ENCODE measurements around the gene INKA1. TPM values are rescaled to one million over a fixed set of nuclear protein-coding genes. Genes with fewer than 3 reads are reported as not detected.

Gene INKA1
- total RNA-seq, 1 donor: 78.4 TPM

DNA sequence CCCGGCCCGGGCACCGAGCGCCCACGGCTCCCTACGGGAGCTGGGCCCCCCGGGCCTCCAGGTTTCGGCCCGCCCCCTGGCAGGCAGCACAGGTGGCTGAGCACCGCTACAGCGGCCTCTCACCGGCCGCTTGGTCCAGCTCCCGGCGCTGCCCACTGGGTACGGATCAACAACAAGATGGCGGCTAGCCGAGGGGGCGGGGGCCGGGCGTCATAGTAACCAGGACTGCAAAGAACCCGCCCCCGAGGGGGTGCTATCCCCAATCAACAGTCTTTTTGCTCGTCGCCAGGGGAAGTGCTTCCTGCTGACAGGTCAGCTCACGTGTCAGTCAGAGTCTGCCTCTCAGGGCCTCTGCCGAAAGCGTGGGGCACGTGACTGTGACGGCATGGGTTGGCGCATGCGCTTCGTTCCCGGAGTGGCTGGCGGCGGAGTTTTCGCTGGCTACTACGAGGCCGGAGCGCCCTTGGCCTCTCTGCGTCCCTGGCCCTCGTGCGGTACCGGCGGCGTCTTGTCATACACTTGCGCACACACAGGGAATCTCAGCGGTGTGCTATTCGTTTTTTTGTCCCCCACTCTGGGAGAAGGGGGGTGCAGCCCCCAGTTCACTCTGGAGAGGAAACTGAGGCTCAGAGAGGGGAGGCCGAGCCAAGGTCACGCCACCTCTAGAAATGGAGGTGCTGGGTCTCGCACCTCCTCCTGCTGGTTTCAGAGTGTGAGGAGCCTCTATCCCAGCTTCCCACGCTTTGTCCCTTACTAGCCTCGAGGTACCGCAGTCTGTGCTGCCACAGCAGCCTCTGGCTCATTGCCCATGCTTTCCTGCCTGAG is 16.5 kb upstream of the INKA1 start, which contains the start of gene IP6K1:
Gene IP6K1, minus strand, starts transcription at position 186 of the 825 bp plus-strand sequence. CDS start 38,502 bp downstream, outside the sequence.
- DNase-seq (ENCODE audit: low read depth in 2 of 3, low spot score in 2 of 3): peak; percentile 92 to 100 (median 100)

DNA sequence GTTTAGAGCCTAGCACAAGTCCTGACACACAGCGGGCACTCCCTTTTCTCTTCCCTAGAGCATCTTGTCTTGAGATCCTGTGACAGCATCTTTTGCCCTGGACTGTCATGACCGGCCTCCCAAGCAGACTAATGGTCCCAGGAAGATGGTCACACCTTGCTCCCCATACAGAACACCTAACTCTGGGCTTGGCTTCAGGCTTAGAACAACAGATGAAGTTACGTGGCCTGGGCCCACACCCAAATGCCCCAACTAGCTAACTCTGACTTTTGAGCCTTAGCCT is 15.9 kb upstream of the INKA1 start:
- DNase-seq (ENCODE audit: low read depth in 2 of 3, low spot score in 2 of 3): no peak

DNA sequence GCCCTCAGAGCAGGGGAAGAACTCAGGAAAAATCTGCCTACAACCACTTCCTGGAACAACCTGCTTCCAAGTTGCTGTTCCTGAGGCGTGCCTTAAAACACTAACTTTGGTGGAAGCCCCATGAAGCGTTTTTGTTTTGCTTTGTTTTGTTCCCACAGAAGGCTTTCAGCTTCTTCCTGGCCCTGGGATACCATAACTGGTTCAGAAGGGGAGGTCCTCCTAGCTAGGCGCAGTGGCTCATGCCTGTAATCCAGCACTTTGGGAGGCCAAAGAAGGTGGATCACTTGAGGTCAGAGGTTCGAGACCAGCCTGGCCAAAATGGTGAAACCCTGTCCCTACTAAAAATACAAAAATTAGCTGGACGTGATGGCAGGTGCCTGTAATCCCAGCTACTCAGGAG is 15.5 kb upstream of the INKA1 start:
- DNase-seq (ENCODE audit: low read depth in 2 of 3, low spot score in 2 of 3): no peak

DNA sequence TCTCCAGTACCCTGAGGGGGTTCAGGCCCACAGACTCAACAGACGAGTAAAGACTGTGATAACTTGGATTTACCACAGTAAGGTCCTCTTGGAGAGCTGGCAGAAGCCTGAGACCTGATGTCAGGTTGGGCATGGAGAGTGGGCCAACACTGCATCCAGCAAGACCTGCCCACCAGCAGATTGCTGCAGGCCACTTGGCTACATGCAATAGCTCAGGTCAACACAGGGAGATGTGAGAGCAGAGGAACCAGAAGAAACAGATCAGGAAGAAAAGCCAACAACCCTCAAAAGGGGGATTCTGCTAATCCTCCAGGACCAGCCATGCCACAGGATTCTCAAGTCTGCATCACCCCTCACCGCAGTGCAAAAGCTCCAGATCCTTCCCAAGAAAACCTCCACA is 15.0 kb upstream of the INKA1 start:
- DNase-seq (ENCODE audit: low read depth in 2 of 3, low spot score in 2 of 3): no peak

DNA sequence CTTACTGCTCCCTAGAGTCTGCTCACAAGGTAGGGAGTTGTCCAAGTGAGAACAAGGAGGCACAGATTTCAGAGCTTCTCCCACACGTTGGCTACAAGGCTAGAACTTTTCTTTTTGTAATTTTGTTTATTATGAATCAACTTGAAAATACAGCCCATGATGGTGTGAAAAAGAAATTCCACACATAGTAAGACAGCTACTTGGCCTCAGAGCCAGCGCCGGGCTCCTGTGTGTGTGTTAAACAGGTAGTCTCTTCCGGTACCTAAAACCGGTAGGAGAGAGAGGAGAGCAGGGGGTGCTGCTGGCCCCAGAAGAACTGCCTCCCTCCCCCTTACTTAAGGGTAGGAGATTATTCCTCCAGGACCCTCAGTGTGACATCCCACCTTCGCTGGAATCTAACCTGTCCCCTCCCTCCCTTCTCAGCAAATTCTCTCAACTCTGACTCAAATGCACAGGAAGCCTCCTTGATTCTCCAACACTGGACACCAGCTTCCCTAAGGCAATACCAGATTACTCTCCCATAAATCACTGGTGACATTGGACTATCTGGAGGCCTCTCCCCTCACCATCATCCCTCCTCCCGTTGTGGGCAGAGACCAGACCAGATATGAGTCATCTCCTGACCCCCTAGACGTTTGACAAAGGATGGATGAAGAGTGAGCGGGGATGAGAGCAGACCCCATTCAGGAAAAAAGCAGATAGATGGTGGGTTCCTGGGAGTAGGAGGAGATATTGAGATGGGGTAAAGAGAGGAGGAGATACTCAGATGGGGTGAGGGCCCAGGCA is 12.2 kb upstream of the INKA1 start:
- no peak for DNase-seq (ENCODE audit: low read depth in 2 of 3, low spot score in 2 of 3)

DNA sequence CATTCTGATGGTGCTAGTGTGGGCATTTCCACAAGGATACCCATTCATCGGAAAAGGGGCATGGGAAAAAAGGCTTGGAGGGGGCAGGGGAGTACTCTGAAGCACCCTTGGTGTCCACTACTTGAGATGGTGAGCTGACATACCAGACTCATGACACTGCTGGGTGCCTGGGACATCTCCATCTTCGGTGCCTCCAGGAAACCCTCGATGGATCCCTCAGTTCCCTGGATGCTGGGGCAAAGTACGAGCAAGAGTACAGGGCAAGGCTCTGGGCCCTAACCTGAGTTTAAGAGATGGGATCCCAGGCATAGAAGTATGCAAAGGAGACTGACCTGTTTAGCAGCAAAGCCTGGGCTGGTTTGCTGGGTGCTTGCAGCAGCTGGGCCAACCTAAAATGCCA is 11.5 kb upstream of the INKA1 start:
- no peak for DNase-seq (ENCODE audit: low read depth in 2 of 3, low spot score in 2 of 3)

DNA sequence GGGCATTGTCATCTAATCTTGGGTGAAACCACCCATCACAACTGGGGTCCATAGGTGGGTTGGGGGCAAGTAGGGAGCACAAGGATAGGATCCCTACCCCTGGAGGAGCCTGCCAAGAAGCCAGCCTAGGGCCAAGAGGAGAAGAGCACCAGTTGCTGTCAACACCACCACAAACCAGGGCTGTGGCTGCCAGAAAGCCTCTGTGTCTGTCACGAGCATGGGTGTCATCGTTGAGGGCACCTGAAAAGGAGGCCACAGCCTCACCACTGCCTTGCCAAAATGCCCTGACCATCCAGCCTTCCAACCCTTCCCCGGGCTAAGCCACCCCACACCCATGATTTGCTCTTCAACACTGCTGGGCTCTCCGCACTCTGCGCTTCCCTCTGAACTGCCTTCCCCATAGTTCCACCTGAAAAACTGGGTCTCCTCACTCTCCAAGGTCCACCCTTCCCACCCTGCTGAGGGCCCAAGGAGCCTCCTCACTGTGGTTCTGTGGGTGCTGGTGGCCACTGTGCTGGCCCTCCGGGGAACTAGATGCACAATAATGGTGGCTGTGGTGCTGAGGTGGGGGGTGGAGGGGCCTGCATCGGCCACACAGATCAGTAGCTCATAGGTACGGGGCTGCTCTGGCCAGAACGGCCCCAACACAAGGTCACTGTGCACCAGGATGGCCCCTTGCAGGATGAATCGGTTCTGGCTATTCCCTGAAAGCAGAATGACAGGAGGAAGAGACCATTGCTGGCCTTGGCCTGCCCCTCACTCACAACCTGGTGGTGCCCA is 10.5 kb upstream of the INKA1 start:
- no peak for DNase-seq (ENCODE audit: low read depth in 2 of 3, low spot score in 2 of 3)

DNA sequence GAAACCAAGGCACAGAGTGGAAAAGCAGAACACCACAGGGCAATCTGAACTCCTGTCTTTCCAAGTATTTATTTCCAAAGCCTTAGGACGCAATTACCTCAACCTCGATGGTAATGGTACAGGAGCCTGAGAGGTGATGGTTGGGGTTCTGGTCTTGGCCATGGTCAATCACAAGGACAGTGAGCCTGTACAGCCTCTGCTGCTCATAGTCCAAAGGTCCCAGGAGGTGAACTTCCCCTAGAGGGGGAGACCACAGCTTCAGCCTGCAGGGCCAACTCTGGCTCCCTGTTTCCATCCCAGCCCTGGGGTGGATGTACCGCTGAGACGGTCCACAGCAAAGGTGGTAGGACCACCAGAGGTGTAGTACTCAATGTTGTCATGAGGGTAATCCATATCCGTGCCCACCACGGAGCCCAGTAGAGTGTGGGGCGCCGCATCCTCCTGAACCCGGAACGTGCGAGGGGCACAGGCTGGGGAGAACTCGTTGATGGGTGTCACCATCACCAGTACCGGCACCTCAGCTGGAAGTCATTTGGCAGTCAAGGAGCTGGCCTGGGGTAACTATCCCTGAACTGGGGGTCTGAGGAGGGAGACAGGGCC is 9.5 kb upstream of the INKA1 start:
- no peak for DNase-seq (ENCODE audit: low read depth in 2 of 3, low spot score in 2 of 3)

DNA sequence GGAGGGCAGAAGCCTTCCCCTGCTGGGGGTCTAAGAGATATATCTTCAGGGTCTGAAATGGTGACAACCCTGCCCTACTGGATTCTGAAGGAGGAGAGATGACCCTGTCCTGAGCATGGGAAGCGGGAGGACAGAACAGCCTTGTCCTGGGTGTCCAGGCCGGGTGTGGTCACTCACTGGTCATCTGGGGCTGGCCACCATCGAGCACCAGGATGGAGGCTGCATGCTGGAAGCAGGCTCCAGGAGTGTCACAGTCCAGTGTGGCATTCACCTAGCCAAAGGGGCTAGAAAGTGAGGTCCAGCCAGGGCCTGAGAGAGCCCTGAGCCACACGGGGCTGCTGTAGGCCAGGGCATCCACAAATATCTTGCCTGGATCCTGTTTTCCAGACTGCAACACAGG is 8.6 kb upstream of the INKA1 start:
- no peak for DNase-seq (ENCODE audit: low read depth in 2 of 3, low spot score in 2 of 3)

DNA sequence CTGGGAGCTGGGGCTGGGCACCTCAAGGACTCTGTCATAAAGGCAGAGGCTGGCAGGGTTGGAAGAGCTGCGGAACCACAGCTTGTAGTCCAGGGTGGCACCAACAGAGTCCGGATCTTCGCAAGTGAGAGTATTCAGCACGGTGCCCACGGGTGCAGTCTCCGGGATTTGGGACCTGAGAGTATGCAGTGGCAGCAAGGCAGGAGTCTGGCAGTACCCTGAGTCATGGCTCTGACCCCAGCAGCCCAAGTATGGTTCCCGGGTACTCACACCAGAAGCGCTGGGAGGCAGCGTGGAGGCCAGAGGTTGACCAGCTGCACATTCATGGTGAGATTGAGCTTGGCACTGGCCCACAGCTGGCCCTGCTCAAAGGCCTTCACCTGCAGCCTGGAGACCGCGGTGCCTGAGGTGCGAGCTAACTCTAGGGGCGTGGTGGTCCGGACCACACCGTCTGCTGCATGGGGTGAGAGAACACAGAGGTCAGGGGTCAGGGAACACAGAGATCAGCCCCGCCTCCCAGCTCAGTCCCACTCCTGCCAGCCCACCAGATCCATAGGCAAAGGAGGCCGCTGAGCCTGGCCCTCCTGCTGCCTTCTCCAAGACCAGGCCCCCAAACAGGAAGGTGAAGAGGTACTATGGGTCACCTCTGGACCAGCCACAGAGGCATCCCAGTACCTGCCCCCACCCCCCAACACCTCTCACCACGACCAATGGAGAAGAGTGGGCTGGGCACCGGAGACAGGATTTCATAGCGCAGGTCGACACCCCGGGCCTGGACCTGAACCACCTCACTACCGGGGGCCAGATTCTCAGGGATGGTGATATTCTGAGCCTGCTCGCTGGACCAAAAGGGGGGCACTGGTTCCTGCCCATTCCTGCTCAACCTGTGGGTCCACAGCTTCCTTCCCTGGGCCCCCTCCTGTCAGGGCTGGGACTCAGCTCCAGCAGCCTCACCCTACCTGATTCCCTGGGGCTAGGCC is 7.8 kb upstream of the INKA1 start:
- no peak for DNase-seq (ENCODE audit: low read depth in 2 of 3, low spot score in 2 of 3)

DNA sequence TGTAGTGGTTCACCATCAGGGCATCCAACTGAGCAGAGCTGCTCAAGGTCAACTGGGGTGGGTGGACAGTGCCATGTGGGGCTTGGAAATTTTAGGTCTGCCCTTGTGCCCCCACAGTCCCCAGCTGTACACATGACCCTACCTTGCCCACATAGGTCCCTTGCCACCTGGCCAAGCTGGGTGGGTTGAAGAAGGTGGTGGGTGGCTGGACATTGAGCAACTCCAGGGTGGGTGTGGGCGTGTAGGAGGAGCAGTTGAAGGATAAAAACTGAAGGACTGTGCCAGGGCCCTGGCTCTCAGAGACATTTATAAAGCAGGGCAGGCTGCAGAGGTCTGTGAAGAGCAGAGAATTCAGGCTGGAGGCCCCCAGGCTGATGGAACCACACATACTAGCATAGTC is 4.0 kb upstream of the INKA1 start:
- no peak for DNase-seq (ENCODE audit: low read depth in 2 of 3, low spot score in 2 of 3)

DNA sequence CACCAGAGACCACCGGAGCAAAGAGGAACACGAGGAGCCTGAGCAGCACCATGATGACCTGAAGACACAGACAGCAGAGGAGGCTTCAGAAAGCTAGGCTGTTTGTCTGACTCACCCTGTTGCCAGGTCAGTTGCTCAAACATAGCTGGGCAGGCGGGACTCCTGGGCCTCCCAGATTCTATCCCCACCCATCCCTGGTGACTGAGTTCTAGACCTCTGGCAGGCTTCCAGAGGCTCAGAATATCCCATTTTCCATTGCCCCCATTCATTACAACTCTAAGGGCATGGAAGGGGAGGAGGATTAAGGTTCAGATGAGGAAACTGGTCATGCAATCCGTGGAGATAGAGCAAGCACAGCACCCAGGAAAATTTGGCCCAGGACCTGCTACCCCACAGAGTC is 3.3 kb upstream of the INKA1 start, which contains the start of gene CDHR4:
Gene CDHR4, minus strand, starts transcription at position 113 of the 400 bp plus-strand sequence. Its CDS starts 61 bp downstream, at position 52.
- no peak for DNase-seq (ENCODE audit: low read depth in 2 of 3, low spot score in 2 of 3)

DNA sequence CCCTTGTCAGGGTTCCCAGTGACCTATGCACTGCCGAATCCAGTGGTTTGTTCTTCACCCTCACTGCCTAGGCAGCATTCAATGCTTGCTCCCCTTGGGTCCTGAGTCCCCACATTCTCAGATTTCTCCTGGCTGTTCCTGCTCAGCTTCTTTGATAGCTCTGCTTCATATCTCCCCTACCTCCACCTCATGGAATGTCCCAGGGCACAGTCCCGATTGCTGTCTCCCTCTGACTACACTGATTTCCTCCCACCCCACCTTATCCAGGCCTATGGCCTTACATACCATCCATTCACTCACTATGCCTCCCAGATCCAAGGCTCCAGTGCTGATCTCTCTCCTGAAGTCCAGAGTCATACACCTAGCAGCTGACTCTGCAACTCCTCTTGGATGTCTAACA is 1.9 kb upstream of the INKA1 start:
- DNase-seq (ENCODE audit: low read depth in 2 of 3, low spot score in 2 of 3): no peak

DNA sequence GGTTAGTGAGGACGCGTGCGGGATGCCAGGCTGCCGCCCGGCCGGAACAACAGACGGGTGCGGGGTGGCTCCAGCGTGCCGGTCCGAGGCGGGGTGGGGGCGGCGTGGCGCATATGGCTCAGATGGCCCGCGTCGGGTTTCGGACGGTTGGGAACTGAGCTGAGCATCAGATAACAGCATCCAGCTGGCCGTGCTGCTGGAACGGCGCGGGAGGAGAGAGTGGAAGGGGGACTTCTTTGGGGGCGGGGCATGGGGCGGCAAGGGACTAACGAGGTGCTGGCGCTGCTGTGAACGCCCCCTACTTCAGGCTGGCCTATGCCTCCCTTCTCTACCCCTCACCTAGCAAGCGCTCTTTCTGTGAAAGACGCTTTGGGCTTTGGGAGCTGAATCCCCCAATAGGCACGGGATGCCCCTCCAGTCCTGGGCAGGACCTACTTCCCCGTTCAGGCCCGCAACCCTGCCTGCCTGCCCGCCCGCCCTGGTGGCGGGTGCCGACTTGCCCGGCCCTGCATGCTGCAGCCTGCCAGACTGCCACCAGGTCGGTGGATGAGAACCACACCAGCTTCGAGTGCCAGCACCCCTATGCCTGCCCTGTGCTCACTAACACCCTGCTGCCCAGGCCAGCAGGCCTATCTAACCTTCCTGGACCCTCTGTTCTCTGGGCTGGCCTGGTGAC is 542 bp downstream of the INKA1 start:
- DNase-seq (ENCODE audit: low read depth in 2 of 3, low spot score in 2 of 3): peak in 2 of 3 donors; percentile 59 to 78

DNA sequence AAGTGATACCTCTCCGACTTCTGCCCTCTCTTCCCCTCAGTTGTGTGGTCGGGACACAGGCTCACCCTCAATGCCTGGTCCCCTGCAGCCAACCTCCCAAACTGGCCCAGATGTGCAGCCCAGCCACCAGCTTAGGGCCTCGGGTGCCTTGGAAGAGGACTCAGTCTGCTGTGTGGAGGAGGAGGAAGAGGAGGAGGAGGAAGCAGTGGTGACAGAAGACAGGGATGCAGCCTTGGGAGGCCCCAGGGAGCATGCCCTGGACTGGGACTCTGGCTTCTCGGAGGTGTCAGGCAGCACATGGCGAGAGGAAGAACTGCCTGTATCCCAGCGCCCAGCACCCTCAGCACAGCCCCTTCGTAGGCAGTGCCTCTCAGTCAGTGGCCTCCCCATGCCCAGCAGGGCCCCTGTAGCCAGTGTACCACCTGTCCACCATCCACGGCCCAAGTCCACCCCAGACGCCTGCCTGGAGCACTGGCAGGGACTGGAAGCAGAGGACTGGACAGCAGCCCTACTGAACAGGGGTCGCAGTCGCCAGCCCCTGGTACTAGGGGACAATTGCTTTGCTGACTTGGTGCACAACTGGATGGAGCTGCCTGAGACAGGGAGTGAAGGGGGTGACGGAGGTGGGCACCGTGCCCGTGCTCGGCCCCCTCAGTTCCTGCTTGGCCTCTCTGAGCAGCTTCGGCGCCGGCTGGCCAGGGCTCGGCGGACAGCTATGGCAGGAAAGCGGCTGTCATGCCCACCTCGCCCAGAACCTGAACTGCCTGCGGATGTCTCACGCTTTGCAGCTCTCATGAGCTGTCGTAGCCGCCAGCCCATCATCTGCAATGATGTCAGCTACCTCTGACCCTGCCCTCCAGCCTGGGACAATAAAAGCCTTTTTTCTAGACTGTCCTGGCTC is 1.3 kb downstream of the INKA1 start:
- DNase-seq (ENCODE audit: low read depth in 2 of 3, low spot score in 2 of 3): peak in 1 of 3 donors; percentile 22

DNA sequence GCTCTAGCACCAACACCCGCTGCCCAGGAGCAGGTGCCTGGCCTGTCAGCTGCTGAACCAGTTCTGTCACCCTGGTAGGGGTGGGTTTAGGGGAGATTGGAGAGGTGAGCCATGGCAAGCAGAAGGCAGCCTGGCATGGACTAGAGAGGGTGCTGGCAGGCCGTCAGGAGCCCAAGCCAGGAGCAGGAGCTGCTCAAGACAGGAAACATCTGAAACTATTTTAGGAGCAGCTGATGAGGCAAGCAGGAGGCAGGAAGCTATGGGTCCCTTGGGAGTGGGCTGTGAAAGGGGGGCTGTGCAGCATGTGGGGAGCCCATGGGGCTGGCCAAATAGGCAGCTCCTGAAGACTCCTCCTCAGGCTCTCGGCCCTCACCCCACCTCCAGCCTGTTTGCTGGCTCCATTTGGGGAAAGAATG is 2.3 kb downstream of the INKA1 start:
- DNase-seq (ENCODE audit: low read depth in 2 of 3, low spot score in 2 of 3): peak in 2 of 3 donors; percentile 63 to 78

DNA sequence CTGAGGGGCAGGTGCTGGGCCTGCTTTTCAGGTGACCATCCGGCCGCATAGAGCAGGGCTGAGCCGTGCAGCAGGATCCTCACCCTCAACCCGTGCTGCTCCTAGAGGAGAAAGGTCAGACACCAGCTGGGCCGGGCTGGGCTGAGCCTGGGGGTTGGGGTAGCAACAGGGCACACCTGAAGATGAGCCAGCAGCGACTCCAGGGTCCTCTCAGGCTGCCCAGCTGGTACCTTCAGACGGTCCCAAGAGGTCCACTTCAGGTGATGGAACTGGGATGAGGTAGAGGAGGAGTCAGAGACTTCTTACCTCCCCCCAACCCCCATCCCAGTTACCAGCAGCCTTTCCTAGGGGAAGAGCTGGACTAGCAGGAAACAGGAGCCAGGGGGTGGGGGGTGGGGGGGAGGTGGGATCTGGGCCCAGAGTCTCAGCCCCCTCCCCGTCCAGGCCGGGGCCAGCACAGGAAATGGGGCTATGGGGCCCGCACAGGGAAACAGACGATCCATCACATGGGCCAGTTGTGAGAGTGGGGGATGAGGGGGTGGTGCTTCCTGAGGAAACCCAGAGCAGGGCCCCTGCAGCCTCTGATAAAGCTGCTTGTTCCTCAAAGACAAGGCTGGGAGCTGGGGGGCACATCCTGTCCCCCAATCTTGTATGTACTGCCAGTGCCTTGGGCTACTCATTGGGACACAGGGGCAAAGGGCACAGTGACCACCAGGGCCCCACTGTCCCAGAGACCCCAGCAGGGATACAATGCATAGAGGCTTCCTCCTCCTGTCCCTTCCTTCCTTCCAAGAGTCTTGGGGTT is 3.0 kb downstream of the INKA1 start:
- DNase-seq (ENCODE audit: low read depth in 2 of 3, low spot score in 2 of 3): peak in 2 of 3 donors; percentile 92 to 98
